IPS-NIHi11 (cell line): Measurements from ENCODE around the gene FAM216A.
"Not testable (repeated sequence)": the region's sequence is repeated elsewhere in the genome, so short reads cannot be mapped to it uniquely, and the experiment has no call there.

ENCODE experiments used
- DNase-seq: peaks from one replicate; pipeline ENCODE4 v3.0.0; 2012; ENCODE audit warnings: mixed read lengths, low spot score

The FAM216A gene, protein sequence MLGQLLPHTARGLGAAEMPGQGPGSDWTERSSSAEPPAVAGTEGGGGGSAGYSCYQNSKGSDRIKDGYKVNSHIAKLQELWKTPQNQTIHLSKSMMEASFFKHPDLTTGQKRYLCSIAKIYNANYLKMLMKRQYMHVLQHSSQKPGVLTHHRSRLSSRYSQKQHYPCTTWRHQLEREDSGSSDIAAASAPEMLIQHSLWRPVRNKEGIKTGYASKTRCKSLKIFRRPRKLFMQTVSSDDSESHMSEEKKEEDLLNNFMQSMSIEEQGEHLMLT

DNA sequence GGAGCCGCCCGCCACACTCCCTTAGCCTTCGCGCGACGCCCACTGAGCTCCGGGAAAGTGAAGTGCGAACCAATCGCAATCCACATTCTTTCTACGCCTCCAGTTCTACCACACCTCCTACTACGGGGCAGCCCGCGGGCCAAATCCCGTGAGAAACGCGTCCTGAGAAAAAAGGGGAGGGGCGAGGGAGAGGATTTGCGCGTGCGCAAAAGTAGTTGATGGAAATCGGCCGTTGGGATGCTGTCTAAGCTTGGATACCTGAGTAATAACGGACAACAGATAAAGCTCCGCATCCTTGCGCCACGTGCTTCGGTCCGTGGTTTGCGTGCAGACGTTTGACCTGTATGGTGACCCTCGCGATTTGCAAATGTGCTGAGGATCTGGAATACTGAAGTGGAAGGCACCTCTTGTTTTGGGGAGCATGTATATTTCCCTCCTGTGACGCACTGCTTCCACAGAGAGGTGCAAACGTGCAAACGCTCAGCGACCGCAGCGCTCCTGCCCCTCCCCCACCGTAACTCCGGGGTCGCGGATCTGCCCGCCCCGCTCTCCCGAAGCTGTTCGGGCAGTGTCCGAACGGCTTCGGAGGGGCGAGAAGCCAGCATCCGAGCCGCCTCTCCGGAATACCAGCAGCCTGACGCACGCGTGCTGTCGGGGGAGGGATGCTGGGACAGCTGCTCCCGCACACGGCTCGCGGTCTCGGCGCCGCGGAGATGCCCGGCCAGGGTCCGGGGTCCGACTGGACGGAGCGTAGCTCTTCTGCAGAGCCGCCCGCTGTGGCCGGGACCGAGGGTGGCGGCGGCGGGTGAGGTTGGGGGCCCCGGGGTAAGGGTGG is at the start of gene FAM216A, which contains the start of gene GPN3:
TSS of gene FAM216A (plus strand) at position 632 of the 835 bp plus-strand sequence. CDS start at position 663, 31 bp downstream.
TSS of gene GPN3 (minus strand) at position 44 of the 835 bp plus-strand sequence. CDS start 54 bp downstream, outside the sequence.
- peak; percentile 93 for DNase-seq

DNA sequence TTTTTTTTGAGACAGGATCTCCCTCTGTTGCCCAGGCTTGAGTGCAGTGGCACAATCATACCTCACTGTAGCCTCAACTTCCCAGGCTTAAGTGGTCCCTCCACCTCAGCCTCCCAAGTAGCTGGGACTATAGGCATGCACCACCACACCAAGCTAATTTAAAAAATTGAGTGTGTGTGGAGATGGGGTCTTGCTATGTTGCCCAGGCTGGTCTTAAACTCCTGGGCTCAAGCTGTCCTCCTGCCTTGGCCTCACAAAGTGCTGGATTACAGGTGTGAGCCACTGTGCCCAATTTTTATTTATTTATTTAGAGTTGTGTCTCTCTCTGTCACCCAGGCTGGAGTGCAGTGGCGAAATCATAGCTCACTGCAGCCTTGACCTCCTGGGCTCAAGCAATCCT is 48.0 kb upstream of the FAM216A start:
- DNase-seq = not testable (repeated sequence)

DNA sequence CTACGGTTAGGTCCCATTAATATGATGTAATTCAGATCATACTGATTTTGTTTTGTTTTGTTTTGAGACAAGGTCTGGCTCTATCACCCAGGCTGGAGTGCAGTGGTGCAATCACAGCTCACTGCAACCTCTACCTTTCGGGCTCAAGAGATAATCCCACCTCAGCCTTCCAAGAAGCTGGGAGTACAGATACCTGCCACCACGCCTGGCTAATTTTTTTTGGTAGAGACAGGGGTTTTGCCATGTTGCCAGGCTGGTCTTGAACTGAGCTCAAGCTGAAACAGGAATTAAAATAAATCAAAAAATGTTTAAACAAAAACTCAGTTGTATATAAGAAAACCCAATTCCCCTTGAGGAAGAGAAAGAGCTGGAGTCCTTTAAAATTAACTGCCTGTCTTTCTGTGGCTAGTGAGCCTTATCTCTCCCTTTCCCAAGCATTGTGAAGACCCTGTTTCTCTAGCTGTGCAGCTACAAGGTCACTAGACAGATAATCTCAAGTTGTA is 47.4 kb upstream of the FAM216A start:
- no peak for DNase-seq

DNA sequence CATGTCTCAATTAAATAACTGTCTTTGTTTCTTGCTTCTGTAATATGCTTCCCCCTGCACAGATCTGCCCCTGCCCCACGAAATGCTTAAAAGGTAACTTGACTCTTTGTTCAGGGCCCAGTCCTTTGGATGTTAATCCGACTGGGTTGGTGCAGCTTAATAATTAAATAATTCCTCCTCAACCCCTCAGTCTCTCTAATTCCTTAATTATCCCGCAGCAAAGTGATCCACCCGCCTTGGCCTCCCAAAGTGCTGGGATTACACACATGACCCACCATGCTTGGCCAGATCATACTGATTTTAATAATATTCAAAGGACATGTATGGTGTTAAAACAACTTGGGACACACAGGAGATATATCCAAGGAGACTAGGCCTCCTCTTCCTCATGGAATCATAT is 46.9 kb upstream of the FAM216A start:
- no peak for DNase-seq

DNA sequence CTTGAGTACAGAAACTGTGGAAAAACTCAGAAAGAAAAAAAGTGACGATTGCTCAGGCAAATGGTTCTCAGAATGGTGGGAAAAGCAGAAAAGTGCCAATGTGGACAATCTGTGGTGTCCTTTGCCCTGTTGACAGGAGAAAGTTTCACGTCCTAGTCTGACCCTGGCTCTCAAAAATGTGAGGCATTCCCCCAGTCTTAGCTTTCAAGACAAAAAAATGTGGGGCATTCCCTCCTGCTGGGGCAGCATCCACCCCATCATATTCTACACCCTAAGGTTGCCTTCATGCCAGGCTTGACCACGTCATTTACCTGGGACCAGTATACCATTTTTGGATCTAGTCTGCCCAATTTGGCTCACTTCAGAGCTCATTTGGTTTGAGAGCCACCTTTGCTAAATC is 44.4 kb upstream of the FAM216A start:
- DNase-seq = peak; percentile 10

DNA sequence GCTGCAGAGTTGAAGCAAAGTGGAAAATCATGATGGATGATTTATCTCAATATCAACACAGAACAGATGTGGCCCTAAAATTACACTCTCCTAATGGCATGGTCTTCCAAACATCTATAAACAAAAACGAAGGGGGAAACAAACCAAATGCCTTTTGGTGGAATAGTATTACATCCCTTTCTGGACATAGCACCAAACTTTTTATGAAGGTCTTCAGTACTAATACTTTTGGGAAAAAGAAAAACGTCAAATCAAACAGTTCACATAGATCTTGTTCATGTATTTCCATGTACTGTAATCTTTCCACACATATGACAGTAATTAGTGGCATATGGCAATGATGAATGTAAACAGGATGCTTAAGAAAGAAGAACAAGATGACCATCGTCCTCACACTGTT is 42.2 kb upstream of the FAM216A start:
- DNase-seq = no peak

DNA sequence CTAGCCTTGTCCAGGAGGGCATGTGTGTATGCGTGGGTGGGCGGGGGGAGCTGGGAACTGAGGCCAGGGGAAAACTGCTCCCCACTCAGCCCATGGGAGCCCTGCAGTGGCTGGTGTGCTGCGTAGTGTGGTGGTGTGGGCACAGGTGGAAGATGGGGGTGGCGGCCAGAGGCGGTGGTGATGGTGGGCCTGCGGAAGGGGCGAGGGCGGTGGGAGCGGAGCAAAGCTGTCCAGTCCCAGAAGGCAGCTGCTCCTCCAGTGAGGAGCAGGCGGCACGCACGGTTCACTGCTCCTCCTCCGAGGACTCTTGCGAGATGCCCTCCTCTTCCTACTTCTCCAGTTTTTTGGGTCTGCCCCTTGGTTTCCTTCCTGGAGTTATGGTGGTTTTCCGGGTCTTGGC is 39.0 kb upstream of the FAM216A start:
- not testable (repeated sequence) for DNase-seq

DNA sequence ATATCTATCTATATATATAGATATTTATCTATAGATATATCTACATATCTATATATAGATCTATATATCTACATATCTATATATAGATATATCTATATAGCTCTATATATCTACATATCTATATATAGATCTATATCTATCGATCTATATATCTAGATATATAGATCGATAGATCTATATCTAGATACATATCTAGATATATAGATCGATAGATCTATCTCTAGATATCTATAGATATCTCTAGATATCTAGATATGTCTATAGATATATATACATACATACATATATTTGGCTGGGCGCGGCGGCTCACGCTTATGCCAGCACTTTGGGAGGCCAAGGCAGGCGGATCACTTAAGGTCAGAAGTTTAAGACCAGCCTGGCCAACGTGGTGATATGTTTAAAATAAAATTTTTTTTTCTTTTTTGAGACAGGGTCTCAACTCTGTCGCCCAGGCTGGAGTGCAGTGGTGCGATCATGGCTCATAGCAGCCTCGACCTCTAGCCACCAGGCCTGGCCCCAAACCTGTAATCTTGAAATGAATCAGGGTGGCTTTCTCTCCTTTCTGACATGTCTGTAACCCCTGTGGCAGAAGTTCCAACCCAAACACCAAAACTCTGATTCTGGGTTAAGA is 36.6 kb upstream of the FAM216A start:
- DNase-seq = no peak

DNA sequence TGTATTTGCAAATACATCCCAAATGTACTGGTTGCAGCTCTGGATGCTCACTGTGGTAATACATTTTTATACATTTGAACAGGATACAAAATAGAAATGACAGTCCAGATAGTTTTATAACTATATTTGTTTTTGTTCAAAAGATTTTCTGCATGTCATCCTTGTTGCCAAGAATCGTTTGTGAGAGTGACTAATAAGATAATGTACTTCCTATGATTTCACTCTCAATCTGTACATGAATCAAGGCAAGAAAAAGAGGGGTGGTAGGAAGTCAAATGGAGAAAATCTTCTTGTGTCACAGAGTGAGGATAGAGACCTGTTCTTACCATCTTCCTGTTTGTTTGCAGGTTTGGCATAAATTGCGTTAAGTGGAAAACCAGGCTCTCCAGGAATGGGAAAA is 32.4 kb upstream of the FAM216A start:
- DNase-seq = no peak

DNA sequence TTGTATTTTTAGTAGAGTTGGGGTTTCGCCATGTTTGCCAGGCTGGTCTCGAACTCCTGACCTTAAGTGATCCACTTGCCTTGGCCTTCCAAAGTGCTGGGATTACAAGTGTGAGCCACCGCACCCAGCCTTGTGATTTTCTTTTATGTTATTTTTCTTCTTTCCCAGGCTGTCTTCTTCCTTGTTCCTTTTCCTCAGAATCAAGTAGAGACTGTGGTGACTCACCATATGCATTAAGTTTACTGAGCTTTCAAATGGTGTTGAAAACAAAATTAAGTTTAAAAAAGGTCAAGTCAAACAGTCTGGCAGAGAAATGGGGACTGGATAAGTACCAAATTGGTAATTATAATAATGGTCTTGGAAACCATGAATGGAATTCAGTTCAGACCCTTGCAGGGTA is 24.2 kb upstream of the FAM216A start:
- no peak for DNase-seq

DNA sequence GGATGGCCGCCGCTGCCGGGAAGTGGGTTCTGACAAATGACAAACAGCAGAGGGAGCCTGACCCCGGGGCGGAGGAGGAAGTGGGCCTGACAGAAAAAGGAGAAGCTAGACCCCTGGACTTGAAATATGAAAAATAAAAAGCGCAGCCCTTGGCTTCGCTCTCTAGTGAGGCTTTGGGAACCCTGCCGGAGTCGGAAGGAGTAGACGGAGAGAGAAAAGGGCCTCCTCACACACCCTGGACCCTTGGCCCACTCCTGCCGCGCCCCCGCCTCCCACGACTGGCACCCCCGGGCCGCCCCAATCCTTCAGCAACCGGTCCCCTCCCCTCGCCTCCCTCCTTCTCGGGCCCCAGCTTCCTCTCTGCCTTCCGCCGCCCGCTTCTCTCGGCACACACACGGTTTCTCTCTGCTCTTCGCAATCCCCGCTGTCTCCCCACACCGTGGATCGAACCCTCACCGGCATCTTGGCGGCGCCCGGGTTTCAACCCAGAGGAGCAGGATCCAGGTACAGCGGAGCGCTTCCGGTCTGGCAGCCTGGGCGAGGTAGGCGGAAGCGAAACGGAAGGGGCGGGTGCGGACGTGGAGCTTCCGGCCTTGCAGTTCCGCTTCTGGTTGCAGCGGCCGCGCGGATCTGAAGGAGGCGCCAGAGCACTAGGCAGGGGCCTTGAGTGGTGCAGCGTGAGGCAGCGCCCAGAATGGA is 18.7 kb upstream of the FAM216A start, which contains the start of gene ARPC3:
TSS of gene ARPC3 (minus strand) at position 539 of the 699 bp plus-strand sequence. CDS start at position 462, 77 bp downstream.
- DNase-seq = peak; percentile 94

DNA sequence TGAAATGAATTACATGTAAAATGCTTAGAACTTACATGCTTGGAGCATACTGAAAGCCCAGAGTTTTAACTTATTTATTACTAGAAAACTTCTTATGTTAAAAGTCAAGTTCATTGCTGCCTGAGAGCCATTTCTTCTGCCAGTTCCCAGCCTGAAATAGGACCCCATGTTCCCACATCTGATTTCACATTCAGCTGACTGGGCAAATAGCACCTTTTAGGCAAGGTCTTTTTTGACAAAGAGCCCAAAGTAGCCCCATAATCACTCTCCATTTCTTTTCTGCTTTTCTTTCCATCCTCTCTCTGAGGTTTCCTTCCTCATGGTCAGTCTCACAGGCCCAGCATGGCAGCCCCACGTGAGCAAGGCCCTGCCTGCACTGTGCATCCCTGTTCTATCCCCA is 17.4 kb upstream of the FAM216A start:
- DNase-seq = no peak

DNA sequence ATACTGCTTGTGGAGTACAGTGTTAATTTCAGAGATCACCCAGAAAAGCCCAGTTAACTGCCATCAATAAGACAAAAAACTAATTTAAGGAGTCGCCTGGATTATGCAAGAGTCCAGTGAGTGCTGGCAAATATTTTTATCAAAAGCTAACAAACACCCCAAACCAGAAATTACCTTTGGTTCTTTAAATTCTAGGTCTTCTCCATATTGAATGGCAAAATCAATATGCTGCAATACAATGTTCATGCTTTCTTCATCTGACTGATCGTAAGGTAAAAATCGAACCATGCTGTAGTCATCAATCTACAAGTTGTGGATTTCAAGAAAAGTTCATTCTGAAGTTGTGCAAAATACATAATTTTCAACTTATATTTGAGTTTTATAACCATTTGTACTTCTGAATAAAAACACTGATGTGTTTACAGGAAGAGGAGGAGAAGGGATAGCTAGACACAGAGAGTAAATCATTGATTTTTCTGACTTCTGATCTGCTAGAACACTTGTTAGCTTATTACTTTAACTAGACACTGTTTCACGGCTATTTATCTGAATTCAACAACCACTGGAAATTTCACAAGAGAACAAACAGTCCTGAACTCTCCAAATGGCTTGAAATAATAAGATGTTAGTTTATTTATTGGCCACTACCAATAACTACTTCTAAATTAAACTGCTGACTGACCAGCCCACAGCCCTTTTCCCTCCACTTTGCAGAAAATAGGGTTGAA is 14.9 kb upstream of the FAM216A start:
- DNase-seq = no peak

DNA sequence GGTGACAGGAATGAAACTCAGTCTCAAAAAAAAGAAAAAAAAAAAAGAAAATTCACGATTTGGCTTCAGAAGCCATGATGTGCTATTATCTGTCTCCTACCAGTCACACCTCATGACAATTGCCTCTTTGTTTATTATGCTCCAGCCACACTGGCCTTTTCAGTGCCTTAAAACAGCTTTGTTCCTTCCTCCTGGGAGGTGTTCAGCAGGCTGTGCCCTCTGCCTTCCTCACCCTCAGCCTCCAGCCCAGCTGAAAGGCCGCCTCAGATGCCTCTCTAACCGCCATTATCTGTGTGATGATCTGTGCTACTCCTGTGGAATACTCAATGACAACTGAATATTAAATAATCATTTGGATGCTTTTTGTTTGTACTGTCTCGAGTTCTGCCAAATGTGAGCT is 9.9 kb upstream of the FAM216A start:
- no peak for DNase-seq

DNA sequence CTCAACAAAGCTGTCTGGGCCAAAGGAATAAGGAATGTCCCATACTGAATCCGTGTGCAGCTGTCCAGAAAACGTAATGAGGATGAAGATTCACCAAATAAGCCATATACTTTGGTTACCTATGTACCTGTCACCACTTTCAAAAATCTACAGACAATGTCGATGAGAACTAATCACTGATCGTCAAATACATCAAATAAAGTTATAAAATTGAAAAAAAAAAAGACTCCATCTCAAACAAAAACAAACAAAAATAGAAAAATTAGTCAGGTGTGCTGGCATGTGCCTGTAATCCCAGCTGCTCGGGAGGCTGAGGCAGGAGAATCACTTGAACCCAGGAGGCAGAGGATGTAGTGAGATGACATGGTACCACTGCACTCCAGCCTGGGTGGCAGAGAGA is 7.5 kb upstream of the FAM216A start:
- DNase-seq = not testable (repeated sequence)

DNA sequence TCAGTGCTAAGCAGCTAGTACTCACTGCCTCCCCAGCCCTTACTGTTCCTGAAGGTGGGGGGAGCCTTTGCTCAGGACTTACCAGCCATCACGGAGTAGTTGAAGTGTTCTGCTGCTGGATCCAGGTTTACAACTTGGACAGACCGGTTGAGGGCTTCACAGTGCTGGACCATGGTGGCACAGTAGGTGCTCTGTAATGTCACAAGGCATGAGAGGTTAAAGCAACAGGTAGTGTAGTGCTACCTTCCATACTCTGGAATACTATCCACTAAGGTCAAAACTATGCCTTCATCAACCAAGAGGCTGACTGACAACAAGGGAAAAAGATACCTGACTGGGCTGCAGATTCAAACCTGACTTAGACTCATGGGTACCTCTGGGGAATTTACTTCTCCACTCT is 3.6 kb upstream of the FAM216A start:
- no peak for DNase-seq

DNA sequence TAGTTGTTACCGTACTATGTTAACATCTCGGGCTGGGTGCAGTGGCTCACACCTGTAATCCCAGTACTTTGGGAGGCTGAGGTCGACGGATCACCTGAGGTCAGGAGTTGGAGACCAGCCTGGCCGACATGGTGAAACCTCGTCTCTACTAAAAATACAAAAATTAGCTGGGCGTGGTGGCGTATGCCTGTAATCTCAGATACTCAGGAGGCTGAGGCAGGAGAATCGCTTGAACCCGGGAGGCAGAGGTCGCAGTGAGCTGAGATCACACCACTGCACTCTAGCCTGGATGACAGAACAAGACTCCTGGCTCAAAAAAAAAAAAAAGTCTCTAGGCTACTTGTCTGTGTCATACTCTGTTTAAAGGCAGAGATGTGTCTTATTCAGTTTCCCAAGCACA is 2.9 kb upstream of the FAM216A start:
- not testable (repeated sequence) for DNase-seq

DNA sequence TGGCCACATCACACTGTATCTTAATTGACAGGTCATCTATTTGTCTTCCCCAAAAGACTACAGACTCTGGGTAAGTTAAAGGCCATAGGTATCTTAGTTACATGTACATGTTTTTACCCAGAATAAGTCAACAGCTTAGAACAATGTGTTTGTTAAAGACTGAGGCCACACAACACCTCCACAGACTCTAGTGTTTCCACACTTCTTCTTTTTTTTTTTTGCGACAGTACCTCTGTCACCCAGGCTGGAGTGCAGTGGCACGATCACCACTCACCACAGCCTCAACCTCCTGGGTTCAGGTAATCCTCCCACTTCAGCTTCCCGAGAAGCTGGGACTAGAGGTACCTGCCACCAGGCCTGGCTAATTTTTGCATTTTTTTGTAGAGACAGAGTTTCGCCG is 1.9 kb upstream of the FAM216A start:
- no peak for DNase-seq

DNA sequence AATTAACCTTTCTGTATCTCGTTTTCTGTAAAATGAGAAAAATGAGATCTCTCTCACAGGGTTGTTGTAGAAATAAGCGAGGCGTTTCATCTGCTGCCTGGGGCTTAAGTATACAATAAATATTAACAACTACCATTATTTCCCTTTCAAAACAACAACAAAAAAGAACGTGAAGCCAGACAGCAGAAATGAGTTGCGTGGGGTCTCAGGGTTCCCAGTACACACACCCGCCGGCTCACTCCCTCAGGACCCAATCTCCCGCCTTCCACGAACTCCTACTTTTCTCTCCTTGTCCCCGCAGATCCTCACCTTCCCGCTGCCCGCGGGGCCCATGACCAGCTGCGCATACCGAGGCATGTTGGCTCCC is 815 bp upstream of the FAM216A start:
- DNase-seq = no peak

DNA sequence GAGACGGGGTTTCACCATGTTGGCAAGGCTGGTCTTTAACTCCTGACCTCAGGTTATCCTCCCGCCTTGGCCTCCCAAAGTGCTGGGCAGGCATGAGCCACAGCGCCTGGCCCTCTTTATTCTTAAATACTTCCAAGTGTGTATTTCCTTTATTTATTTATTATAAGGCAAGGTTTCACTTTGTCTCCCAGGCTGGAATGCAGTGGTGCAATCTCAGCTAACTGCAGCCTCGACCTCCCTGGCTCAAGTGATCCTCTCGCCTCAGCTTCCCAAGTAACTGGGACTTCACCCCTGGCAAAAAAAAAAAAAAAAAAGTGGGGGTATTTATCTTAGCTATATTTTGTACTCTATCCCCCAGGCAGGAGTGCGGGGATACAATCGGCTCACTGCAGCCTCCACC is 6.8 kb downstream of the FAM216A start:
- no peak for DNase-seq

DNA sequence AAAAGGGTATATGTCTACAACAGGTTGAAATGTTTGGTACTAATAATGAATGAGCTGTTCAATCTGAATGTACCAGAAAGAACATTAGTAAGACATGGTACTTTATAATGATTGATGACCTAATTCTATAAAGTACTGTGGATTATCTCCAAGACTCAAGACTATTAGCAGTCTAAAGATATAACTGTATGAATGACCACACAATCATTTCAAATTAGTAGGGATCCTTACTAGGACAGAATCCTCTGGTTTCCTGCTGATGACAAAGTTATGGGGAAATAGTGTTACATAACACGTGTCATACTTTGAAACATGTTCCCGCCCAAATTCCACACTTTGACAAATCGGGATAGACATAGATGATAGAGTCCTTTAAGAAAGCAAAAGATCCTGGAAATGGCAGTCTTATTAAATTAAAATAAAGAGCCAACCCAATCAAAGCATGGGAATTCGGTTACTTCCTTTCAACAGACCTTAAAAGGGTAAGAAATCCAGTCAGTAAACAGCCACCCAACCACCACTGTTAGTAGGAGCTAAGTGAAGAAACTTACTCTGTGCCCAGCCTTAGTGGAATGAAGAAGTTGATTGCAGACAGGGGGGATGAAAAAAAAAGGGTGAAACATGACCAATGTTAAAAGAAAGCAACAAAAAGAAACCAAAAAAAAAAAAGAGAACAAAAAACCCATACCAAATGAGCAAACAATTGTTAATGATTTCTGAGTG is 30.5 kb downstream of the FAM216A start:
- DNase-seq = no peak
